GM15510 (cell line): Measurements from ENCODE around the gene PPM1N.

Experiments used
- POLR2A ChIP-seq: IDR thresholded peaks from 3 replicates; pipeline ENCODE4 v1.6.1; 2011; ENCODE audit warnings: borderline replicate concordance; ENCODE audit not compliant: insufficient read length; ENCODE audit errors: extremely low read depth

PPM1N gene

GRCh38 chr19:45508417-45508860 is 10.2 kb downstream of the PPM1N start:
- TF ChIP-seq POLR2A = peak; percentile 27

GRCh38 chr19:45508861-45509691 is 10.8 kb downstream of the PPM1N start:
- peak; percentile 57 for TF ChIP-seq POLR2A

DNA sequence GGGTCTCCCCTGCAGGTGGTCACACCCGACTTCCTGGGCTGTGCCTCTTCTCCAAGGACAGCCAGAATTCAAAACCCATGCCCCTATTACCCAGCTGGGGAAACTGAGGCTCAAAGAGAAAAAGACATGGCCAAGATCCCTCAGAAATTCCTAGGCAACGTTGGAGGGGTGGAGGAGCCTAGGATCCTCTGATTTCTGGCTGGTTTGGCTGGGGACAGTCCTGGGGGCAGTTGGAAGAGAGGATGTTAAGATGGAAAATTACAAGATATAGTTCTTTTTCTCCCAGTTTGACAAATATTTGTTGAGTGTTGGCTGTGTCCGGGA is 11.4 kb downstream of the PPM1N start:
- no peak for TF ChIP-seq POLR2A

GRCh38 chr19:45511074-45511473 is 12.8 kb downstream of the PPM1N start:
- TF ChIP-seq POLR2A = no peak

DNA sequence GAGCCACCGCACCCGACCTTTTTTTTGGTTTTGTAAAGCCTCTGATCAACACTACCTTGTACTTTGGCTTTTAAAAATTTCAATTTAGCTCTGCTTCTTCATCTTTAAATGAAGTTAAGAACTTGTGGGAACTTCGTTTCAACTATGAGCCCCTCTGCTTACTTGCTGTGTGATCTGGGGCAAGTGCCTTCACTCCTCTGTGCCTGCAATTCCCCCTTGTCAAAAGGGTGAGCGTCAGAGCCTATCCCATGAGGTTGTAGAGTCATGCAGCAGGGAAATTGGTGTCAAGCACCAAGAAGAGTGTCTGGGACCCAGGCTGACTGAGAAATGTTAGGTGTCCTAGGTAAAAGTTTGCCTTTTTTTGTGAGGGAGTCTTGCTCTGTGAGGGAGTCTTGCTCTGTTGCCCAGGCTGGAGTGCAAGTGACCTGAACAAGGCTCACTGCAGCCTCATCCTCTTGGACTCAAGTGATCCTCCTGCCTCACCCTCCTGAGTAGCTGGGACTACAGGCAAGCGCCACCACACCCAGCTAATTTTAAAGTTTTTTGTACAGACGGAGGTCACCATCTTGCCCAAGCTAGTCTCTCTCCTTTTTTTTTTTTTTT is 14.7 kb downstream of the PPM1N start:
- TF ChIP-seq POLR2A = no peak

- no peak for TF ChIP-seq POLR2A
These were observed 16.3 kb downstream of the PPM1N start for GRCh38 chr19:45514376-45515051.

DNA sequence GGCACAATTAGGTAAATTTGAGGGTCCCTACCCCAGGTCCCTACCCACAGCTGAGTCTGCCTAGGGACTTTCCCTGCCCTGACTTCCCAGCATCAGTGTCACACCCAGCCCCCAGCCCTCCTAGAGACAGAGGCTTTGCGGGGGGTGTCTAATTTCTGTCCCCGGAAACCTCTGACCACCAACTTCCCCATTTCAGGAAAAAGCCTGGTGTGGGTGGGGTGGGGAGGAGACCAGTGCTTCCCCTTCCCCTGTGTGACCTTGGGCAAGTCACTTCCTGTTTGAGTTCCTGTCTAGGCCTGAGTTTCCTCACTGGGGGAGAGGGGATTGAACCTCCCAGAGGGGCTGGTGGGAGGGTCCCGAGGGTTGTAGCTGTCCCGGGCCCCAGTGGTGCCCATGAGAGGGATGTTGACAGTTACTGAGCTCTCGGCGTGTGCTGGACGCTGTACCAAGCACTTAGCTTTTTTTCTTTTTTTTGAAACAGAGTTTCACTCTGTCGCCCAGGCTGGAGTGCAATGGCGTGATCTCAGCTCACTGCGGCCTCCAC is 16.9 kb downstream of the PPM1N start:
- no peak for TF ChIP-seq POLR2A

DNA sequence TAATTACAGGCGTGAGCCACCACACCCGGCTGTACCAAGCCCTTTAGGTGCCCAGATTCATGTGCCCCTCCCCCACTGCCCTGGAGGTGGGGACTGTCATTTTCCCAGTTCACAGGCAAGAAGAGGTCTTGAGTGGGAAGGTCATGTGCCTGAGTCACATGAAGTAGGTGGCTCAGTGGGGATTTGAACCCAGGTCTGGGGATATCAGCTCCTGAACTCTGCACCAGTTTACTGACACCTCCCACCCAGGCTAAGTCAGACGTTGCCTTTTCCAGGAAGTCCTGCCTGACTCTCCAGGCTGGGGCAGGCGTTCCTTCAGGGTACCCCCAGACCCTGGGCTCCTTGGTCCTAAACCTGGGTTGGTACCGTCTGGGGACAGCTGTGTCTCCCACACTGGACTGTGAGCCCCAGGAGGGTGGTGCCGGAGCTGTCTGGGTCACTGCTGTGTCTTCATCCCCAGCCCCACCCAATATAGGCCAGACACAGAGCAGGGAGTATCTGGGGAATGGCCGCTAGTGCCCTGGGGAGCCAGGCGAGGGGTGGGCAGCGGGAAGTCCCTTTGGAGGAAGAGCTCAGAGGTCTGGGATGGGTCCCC is 17.7 kb downstream of the PPM1N start:
- no peak for TF ChIP-seq POLR2A

DNA sequence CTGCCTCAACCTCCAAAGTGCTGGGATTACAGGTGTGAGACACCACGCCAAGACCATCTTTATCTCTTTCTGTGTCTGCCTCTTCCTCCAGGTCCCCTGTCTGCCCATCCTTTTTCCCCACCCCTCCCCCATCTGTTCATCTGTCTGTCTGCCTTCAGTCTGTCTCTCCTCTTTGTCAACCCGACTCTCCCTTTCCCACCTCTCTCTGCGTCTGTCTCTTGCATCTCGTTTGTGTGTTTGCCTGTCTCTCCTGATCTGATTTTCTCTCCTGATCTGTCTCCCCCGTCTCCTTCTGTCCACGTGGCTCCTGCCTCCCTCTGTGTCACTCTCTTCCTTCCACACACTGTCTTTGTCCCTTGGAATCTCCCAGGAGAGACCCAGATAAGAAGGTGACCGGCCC is 19.0 kb downstream of the PPM1N start:
- TF ChIP-seq POLR2A = no peak

GRCh38 chr19:45517641-45518468 is 19.6 kb downstream of the PPM1N start:
- no peak for TF ChIP-seq POLR2A

GRCh38 chr19:45518469-45518826 is 20.2 kb downstream of the PPM1N start:
- TF ChIP-seq POLR2A = no peak

DNA sequence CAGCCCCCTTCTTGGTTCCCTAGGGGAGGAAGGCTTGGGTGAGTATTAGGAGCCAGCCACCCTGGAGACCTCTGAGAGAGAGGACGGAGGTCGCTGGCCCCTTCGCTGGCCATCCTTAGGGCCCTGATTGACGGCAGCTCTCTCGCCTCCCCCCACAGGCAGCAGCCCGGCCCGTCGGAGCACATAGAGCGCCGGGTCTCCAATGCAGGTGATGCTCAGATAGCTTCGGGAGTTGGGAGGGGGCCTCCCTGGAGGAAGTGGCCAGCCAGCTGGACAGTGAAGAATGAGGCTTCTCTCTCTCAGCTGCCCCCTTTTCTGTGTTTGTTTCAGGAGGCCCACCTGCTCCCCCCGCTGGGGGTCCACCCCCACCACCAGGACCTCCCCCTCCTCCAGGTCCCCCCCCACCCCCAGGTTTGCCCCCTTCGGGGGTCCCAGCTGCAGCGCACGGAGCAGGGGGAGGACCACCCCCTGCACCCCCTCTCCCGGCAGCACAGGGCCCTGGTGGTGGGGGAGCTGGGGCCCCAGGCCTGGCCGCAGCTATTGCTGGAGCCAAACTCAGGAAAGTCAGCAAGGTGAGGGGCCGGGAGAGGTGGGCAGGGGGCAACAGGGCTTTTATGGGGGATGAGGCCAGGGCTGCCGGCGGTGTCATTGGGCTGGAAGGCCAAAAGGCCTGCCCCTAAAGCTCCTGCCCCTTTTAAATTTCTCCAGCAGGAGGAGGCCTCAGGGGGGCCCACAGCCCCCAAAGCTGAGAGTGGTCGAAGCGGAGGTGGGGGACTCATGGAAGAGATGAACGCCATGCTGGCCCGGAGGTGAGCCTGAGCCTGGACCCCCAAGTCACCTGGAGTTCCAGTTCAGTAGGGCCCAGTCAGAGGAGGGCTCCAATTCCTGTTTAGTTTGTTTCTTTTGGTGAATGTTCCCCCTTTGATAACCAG is 24.0 kb downstream of the PPM1N start:
- TF ChIP-seq POLR2A = no peak

- no peak for TF ChIP-seq POLR2A
These were observed 25.5 kb downstream of the PPM1N start for GRCh38 chr19:45523642-45524256.
